Tibial nerve (tissue), 4 donors: ENCODE measurements around the gene ABLIM2. TPM values are rescaled to one million over a fixed set of nuclear protein-coding genes. Genes with fewer than 3 reads are reported as not detected.

ENCODE experiments used
- DNase-seq, 2 donors: peaks; one replicate each; pipeline ENCODE4 v3.0.0-alpha.2; 2019; ENCODE audit warnings: low spot score in 2 of 2
- H3K27ac ChIP-seq, 4 donors: fragments of 200-600 bp; sonication (generic) in 3 of 4; one replicate each; pipeline ENCODE4 v1.5.1; 2017 to 2019; ENCODE audit warnings: mild to moderate bottlenecking in 1 of 4
- H3K27me3 ChIP-seq, 2 donors: fragments of 200-600 bp; sonication (generic) in 1 of 2; one replicate each; pipeline versions ENCODE4 v1.5.1 to v1.6.0; 2017 to 2019
- H3K36me3 ChIP-seq, 3 donors: fragments of 200-600 bp; sonication (generic); one replicate each; pipeline ENCODE4 v1.5.1; 2018 to 2019
- H3K4me1 ChIP-seq, 4 donors: fragments of 200-600 bp; sonication (generic) in 3 of 4; one replicate each; pipeline ENCODE4 v1.5.1; 2017 to 2019
- H3K4me3 ChIP-seq, 4 donors: fragments of 200-600 bp; sonication (generic) in 3 of 4; one replicate each; pipeline ENCODE4 v1.5.1; 2017 to 2019; ENCODE audit warnings: mild to moderate bottlenecking in 1 of 4, moderate library complexity in 1 of 4
- H3K9me3 ChIP-seq, 4 donors: fragments of 200-600 bp; sonication (generic) in 3 of 4; one replicate each; pipeline ENCODE4 v1.5.1; 2017 to 2019
- CTCF ChIP-seq, 5 experiments: fragments of 200-600 bp in 3 of 5; fragments of 450-650 bp in 2 of 5; sonication (generic) in 3 of 5; IDR thresholded peaks; one replicate each; pipeline ENCODE4 v1.5.1; 2016 to 2019; ENCODE audit warnings: antibody characterized with exemption in 5 of 5, mild to moderate bottlenecking in 3 of 5, moderate library complexity in 2 of 5
- EP300 ChIP-seq, 2 donors: sonication (generic); formaldehyde crosslinking; IDR thresholded peaks; one replicate each; pipeline ENCODE4 v1.6.1; 2017; ENCODE audit warnings: antibody characterized with exemption in 2 of 2, mild to moderate bottlenecking in 1 of 2
- POLR2A ChIP-seq, 2 donors: fragments of 450-650 bp; IDR thresholded peaks; one replicate each; pipeline ENCODE4 v1.6.1; 2017; ENCODE audit warnings: antibody characterized with exemption in 2 of 2, mild to moderate bottlenecking in 2 of 2, moderate library complexity in 2 of 2
- WGBS, 2 donors: methylation state at CpG; one replicate each; pipeline ENCODE4 v1.1.5; 2018; 5-methylcytosine and 5-hydroxymethylcytosine counted together
- total RNA-seq, 4 donors: library from RNA; depleted of rRNA; stranded (reverse); fragments of >200 nt; gene quantifications; one replicate each; pipeline ENCODE4 v1.1.0, GENCODE V29; 2016

The ABLIM2 gene
- total RNA-seq, 4 donors from 2014 or later: 29.1 to 125 (median 41.7) TPM

GRCh38 chr4:8117278-8117682 is 41.3 kb downstream of the ABLIM2 start:
- TF ChIP-seq POLR2A (IDR thresholded peaks at IDR 0.05) (no peak), CTCF (IDR thresholded peaks at IDR 0.05) (no peak), EP300 (IDR thresholded peaks at IDR 0.05) (no peak)
- Histone ChIP-seq H3K4me3 (no peak overlapping the region), H3K9me3 (peaks cover 0 to 5% (median 0%) of the 10 kb centered on the region in 4 donors), H3K4me1 (peaks cover 0 to 17% (median 2%) of the 10 kb centered on the region in 4 donors), H3K36me3 (no peaks in the 10 kb centered on the region), H3K27ac (no peak overlapping the region), H3K27me3 (no peaks in the 10 kb centered on the region)
- DNase-seq: peak in 1 of 2 donors; percentile 36
- WGBS, 2 donors: 55 to 75% methylated on average over 4 of the region's 4 CpGs

- TF ChIP-seq CTCF (IDR thresholded peaks at IDR 0.05) (no peak), EP300 (IDR thresholded peaks at IDR 0.05) (no peak), POLR2A (IDR thresholded peaks at IDR 0.05) (no peak)
- Histone ChIP-seq H3K36me3 (no peaks in the 10 kb centered on the region), H3K4me1 (peaks cover 0 to 17% (median 2%) of the 10 kb centered on the region in 4 donors), H3K27ac (no peak overlapping the region), H3K4me3 (no peak overlapping the region), H3K27me3 (no peaks in the 10 kb centered on the region), H3K9me3 (peaks cover 0 to 5% (median 0%) of the 10 kb centered on the region in 4 donors)
- WGBS, 2 donors: 52 to 62% methylated on average over 7 to 8 of the region's 8 CpGs
- DNase-seq: no peak
Measured at GRCh38 chr4:8115916-8116315, 42.7 kb downstream of the ABLIM2 start.

GRCh38 chr4:8115203-8115520 is 43.5 kb downstream of the ABLIM2 start:
- no peak for DNase-seq
- Histone ChIP-seq H3K4me1 (peaks cover 0 to 17% (median 2%) of the 10 kb centered on the region in 4 donors), H3K9me3 (peaks cover 0 to 5% (median 0%) of the 10 kb centered on the region in 4 donors), H3K27me3 (no peaks in the 10 kb centered on the region), H3K4me3 (no peak overlapping the region), H3K27ac (no peak overlapping the region), H3K36me3 (no peaks in the 10 kb centered on the region)
- WGBS, 2 donors: 72 to 85% methylated on average over 4 to 5 of the region's 5 CpGs
- no peak for TF ChIP-seq EP300 (IDR thresholded peaks at IDR 0.05)
- TF ChIP-seq POLR2A (IDR thresholded peaks at IDR 0.05): no peak
- TF ChIP-seq CTCF (IDR thresholded peaks at IDR 0.05): no peak

GRCh38 chr4:8114456-8115202 is 44.0 kb downstream of the ABLIM2 start:
- 68 to 72% methylated on average over 17 to 19 of the region's 21 CpGs for WGBS, 2 donors
- Histone ChIP-seq H3K4me1 (peaks cover 0 to 17% (median 2%) of the 10 kb centered on the region in 4 donors), H3K9me3 (peaks cover 0 to 5% (median 0%) of the 10 kb centered on the region in 4 donors), H3K36me3 (no peaks in the 10 kb centered on the region), H3K27me3 (no peaks in the 10 kb centered on the region), H3K27ac (peak overlapping the region in 1 of 4 donors; percentile 62), H3K4me3 (no peak overlapping the region)
- DNase-seq: no peak
- no peak for TF ChIP-seq POLR2A (IDR thresholded peaks at IDR 0.05)
- TF ChIP-seq CTCF (IDR thresholded peaks at IDR 0.05): no peak
- TF ChIP-seq EP300 (IDR thresholded peaks at IDR 0.05): no peak

GRCh38 chr4:8113611-8114377 is 44.8 kb downstream of the ABLIM2 start:
- Histone ChIP-seq H3K9me3 (peaks cover 0 to 5% (median 0%) of the 10 kb centered on the region in 4 donors), H3K4me1 (peaks cover 0 to 17% (median 2%) of the 10 kb centered on the region in 4 donors), H3K36me3 (no peaks in the 10 kb centered on the region), H3K27me3 (no peaks in the 10 kb centered on the region), H3K4me3 (no peak overlapping the region), H3K27ac (peak overlapping the region in 1 of 4 donors; percentile 62)
- no peak for DNase-seq
- WGBS, 2 donors: 74 to 76% methylated on average over 13 to 15 of the region's 15 CpGs
- no peak for TF ChIP-seq POLR2A (IDR thresholded peaks at IDR 0.05)
- TF ChIP-seq EP300 (IDR thresholded peaks at IDR 0.05): no peak
- no peak for TF ChIP-seq CTCF (IDR thresholded peaks at IDR 0.05)
